NCI-H1105 treated with DMSO at 0.1 percent for 48 hours (cell line): ENCODE data around the gene PTRHD1.

Source experiments
- DNase-seq: peaks from one replicate; lab custom pipeline; 2025; lab: John Stamatoyannopoulos, UW

PTRHD1 gene

GRCh38 chr2:24830351-24830750 lies 37.2 kb upstream of the PTRHD1 start:
- no peak for DNase-seq

DNA sequence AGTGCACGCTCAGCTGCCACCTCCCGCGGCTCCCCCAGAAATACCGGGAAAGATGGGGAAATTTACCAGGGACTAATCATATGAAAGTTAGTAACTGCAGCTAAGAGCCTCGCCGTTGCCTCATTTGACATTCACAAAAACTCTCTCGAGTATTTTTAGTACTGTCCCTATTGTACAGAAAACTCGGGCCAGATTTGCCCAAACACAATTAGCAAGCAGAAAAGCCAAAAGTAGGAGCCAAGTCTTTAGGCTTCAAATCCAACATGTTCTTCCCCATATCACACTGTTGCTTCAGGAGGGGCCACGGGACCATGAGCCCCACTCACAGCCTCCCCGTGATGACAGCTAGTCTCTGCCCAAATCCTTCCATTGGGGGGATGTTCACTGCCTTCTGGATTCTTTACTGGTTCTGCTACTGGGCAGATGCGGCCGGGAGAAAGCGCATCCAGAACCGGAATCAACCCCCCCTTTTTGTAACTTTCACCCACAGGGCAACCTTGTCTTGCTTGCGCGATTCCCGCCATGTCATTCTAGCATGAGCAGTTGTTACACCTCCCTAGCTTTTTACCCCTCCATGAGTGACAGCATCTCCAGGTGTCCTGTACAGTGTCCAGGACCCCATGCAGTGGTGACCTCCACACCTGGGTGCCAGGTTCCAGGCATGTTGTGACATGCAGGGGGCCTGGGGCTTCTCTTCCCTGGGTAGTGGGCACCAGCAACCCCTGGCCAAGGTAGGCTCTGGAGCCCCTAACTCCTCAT lies 35.2 kb upstream of the PTRHD1 start:
- no peak for DNase-seq

DNA sequence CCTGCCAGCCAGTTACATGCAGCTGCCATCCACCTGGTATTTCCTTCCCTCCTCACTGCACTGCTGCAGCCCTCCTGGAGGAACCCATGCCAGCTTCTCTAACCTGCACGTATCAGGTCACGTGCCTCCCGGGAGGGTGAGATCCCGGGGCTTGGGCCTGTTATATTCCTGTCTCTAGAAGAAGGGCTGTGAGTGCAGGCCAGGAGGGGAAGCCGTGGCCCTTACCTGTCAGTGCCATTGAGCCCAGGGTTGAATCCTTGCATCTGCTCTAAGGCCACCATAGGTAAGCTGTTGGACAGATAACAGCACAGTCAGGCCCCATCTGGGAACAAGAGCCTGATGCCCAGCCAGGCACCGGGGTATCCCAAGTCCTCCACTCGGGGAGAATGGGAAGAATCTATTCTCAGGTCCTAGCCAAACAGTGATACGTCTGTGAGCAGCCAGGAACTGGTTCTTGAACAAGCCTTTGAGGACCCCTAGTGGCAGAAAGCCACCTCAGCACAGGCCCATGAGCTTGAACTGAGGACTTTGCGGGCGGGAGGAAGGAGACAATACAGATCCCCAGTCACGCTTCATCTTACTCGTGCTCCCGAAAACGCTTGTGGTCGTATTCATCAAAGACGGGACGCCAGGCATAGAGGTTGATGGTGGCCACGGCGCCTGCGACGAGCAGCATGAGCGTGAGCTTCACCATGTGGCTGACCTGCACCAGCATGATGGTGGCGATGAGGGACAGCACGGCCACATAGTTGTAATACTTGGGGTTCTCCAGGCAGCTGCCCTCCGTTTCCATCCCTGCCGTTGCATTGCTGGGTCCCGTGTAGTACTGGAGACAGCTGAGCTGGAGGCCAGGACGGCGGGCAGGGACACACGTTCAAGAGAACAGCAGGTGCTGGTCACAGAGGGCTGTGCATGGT lies 34.4 kb upstream of the PTRHD1 start:
- DNase-seq: peak; percentile 88

DNA sequence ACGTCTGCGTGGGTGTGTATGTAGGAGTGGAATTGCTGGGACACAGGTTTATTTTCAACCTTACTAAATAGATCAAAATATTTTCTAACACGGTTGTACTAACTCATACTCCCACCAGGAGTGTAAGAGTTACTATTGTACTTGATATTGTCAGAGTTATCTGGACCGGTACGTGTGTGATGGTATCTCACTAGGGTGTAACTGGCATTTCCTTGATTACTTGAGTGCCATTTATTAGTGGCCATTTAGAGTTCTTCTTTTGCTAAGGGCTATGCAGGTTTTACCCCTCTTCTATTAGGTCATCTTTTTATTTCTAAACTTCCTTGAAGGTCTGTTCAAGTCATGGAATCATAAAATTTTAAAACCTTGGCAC lies 33.6 kb upstream of the PTRHD1 start:
- DNase-seq: no peak

GRCh38 chr2:24825883-24826772 lies 32.9 kb upstream of the PTRHD1 start:
- DNase-seq: no peak

DNA sequence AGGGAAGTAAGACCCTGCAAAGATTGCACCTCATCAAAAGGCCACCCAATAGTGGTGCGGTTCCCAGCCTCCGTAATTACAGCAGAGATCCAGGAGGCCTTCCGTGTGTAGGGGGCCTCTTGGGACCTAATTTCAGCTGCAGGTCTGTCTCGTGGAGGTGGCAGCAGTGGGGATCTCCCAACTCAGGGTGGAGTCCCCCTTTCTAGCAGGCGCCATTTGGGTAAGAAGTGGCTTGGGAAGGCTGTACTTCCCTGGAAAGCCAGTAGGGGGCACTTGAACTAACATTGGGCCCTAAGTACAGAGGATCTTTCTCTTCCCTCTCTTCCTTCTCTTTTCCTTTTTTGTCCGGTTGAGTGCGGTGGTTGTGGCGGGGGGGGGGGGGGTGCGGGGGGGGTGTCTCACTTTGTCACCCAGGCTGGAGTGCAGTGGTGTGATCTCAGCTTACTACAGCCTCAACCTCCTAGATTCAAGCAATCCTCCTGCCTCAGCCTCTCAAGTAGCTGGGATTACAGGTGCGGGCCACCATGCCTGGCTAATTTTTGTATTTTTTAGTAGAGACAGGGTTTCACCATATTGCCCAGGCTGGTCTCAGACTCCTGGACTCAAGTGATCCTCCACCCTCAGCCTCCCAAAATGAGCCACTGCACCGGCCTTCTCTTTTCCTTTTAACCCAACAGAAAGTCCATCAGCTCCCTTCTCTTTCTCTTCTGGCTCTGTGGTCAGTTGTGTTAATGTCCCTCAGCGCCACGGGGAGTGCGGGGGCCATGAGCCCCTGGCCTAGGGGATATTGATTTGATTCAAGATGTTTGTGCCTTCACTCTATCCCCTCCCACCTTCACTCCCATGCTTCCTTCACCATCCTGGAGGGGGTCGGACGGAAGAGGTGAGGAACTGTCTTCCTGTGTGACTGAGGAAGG lies 32.0 kb upstream of the PTRHD1 start:
- no peak for DNase-seq

- DNase-seq: no peak
Observed at GRCh38 chr2:24824071-24824588, 30.9 kb upstream of the PTRHD1 start.

DNA sequence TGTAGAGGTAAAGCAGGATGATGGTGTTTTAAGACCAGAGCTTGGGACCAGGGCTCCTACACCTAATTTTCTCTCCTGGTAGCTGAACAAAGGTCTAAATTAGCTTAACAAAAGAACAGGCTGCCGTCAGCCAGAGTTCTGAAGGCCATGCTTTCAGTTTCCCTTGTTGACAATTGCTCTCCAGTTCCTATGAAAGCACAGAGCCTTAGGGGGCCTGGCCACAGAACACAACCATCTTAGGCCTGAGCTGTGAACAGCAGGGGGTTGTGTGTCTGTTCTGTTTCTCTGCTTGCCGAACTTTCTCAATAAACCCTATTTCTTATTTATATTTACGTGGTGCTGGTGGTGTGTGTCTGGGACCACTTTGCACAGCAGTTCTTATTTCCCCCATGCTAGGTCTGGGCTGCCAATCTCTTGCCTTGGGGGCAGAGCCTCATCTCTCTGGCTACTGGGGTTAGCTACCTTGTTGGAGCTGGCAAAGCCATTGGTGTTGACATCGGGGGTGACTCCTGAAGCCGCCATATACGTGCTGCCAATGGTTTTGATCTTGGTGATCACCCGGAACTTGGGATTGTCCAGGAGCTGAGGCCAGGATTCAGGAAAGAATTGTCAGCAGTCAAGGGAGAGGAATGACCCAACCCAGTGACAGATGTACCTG lies 29.0 kb upstream of the PTRHD1 start:
- DNase-seq: no peak

- DNase-seq: no peak
Observed at GRCh38 chr2:24821433-24821891, 28.3 kb upstream of the PTRHD1 start.

- DNase-seq: no peak
Observed at GRCh38 chr2:24820598-24821432, 27.6 kb upstream of the PTRHD1 start.

DNA sequence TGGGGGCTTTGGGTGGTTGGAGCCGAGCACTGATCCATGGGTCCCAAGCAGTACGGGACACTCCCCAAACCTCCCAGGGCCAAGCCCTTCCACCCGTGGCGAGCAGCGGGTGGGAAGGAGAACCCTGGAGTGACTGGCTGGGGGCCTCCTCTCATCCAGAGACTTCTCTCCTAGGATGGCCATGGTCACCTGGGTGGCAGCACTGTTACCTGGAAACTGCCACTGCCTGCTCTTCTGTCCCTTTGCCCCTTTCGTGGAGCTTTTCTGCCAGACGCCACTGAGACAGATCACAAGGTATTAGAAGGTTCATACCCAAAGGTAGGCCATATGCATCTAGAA lies 27.0 kb upstream of the PTRHD1 start:
- no peak for DNase-seq

GRCh38 chr2:24819442-24820174 lies 26.4 kb upstream of the PTRHD1 start:
- DNase-seq: no peak

DNA sequence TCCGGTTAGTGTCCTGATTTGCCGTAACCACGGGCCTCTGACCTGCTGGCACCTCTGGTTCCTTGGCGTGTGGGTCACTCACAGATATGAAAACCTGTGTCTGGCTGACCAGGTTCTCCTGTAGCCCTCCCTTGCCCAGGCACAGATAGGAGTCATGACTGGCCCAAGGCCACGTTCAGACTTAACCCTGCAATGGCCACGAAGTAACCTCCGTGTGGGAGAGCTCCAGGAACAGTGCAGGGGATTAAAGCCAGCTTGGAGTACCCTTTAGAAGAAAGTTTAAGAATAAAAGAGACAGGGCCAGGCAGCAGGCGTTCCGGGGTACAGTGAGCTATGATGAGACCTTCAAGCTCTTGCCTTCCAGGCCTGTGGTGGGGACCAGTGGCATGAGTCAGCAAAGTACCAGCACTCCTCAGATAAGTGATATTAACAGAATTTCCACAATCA lies 25.6 kb upstream of the PTRHD1 start:
- no peak for DNase-seq

- no peak for DNase-seq
Observed at GRCh38 chr2:24816884-24817283, 23.7 kb upstream of the PTRHD1 start.

DNA sequence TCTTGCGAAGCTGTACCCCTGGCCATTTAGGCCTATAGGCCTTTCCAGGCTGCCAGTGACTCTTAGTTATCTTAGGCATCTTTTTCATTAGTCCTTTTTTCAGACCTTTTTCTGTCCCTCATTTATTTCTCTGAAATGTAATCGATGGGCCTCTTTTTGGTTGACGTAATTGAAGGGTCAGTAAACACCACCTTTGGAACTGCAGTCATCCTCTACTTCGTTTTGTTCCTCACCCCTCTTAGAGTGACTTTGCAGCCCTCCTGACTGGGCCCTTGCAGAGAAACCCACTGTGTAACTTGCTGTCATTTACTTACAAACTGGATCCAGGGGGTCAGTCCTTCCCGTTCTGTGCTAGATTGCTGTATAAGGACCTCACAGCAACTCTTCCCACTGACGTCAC lies 23.2 kb upstream of the PTRHD1 start:
- DNase-seq: no peak

DNA sequence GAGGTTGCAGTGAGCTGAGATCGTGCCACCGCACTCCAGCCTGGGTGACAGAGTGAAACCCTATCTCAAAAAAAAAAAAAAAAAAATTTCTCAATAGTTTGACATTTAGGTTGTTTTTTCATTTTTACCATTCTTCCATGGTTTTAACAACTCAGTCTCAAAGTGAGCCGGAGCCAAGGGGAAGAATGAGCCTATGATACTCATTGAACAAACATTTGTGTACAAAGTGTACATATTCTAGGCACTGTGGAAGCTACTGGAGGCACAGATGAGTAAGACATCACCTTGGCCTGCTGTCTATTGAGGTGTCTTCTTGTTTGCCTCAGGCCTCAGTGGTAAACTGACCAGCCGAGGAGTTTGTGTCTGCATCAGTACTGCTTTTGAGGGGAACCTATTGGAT lies 22.0 kb upstream of the PTRHD1 start:
- DNase-seq: no peak

DNA sequence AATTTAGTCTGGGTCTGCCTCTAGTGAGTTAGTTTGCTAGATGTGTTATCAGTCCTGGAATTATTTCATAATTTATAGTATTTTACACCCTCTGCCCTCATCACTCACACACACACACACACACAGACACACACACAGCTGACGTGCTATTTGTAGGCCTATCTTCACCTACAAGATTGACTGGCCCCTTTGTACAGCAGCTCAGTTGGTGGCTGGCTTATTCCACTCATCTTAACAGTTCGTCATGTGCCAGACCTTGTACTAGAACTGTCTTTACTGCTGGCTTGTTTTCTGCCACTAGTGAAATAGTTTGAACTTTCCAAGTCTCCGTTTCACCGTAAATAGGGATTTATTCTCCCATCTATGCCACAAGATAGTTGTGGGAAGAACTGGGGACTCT lies 21.3 kb upstream of the PTRHD1 start:
- no peak for DNase-seq

GRCh38 chr2:24813691-24814137 lies 20.5 kb upstream of the PTRHD1 start:
- no peak for DNase-seq
